ENCODE measurements around the gene TCN1. TPM values are rescaled to one million over a fixed set of nuclear protein-coding genes. Genes with fewer than 3 reads are reported as not detected.

Gene TCN1
- total and polyA plus RNA-seq, 4 donors, result 0.08 to 4.7 (median 0.17) TPM; not detected in 1

- Histone ChIP-seq H3K9ac (ENCODE audit: low read depth in 1 of 2, low read length in 2 of 2) (no peak overlapping the region), H3K9me3 (ENCODE audit: control insufficient read depth in 4 of 4, low read length in 3 of 4) (no peaks in the 10 kb centered on the region), H3K4me3 (ENCODE audit: low read depth in 1 of 3, low read length in 3 of 3) (no peak overlapping the region), H3K4me1 (ENCODE audit: control insufficient read depth in 4 of 4, insufficient read depth in 4 of 4, low read length in 3 of 4) (no peaks in the 10 kb centered on the region), H3K27me3 (ENCODE audit: control insufficient read depth in 4 of 4, insufficient read depth in 4 of 4, low read length in 3 of 4) (peaks cover 0 to 3% (median 0%) of the 10 kb centered on the region in 4 donors), H3K36me3 (ENCODE audit: control insufficient read depth in 4 of 4, insufficient read depth in 3 of 4, low read depth in 1 of 4, low read length in 3 of 4) (no peaks in the 10 kb centered on the region), H3K27ac (ENCODE audit: low read depth in 1 of 2, low read length in 2 of 2) (no peak overlapping the region)
- DNase-seq (ENCODE audit: low spot score), result no peak
- TF ChIP-seq RAD21 (IDR thresholded peaks at IDR 0.05) (no peak), EGR1 (IDR thresholded peaks at IDR 0.05; ENCODE audit: low read depth in 2 of 2) (no peak), SP1 (IDR thresholded peaks at IDR 0.05) (no peak), TAF1 (conservative IDR thresholded peaks at IDR 0.05) (no peak), JUND (IDR thresholded peaks at IDR 0.05) (no peak), YY1 (IDR thresholded peaks at IDR 0.05) (no peak), GABPA (IDR thresholded peaks at IDR 0.05 in 1 of 2, conservative IDR thresholded peaks at IDR 0.05 in 1 of 2) (no peak), RXRA (IDR thresholded peaks at IDR 0.05) (no peak), FOXA2 (IDR thresholded peaks at IDR 0.05) (no peak), CTCF (IDR thresholded peaks at IDR 0.05; ENCODE audit: low read depth, low read length, missing input control) (no peak), REST (IDR thresholded peaks at IDR 0.05) (no peak), NR2F2 (IDR thresholded peaks at IDR 0.05) (no peak), FOXA1 (IDR thresholded peaks at IDR 0.05) (no peak), HNF4G (IDR thresholded peaks at IDR 0.05) (no peak)
- TF ChIP-seq, protein P1, sequence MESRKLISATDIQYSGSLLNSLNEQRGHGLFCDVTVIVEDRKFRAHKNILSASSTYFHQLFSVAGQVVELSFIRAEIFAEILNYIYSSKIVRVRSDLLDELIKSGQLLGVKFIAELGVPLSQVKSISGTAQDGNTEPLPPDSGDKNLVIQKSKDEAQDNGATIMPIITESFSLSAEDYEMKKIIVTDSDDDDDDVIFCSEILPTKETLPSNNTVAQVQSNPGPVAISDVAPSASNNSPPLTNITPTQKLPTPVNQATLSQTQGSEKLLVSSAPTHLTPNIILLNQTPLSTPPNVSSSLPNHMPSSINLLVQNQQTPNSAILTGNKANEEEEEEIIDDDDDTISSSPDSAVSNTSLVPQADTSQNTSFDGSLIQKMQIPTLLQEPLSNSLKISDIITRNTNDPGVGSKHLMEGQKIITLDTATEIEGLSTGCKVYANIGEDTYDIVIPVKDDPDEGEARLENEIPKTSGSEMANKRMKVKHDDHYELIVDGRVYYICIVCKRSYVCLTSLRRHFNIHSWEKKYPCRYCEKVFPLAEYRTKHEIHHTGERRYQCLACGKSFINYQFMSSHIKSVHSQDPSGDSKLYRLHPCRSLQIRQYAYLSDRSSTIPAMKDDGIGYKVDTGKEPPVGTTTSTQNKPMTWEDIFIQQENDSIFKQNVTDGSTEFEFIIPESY (IDR thresholded peaks at IDR 0.05), result no peak
- TF ChIP-seq, protein P2, sequence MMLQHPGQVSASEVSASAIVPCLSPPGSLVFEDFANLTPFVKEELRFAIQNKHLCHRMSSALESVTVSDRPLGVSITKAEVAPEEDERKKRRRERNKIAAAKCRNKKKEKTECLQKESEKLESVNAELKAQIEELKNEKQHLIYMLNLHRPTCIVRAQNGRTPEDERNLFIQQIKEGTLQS (IDR thresholded peaks at IDR 0.05), result no peak
- TF ChIP-seq, protein P3, sequence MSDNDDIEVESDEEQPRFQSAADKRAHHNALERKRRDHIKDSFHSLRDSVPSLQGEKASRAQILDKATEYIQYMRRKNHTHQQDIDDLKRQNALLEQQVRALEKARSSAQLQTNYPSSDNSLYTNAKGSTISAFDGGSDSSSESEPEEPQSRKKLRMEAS (IDR thresholded peaks at IDR 0.05), result no peak
These were observed 11.0 kb upstream of the TCN1 start for GRCh38 chr11:59877325-59877724.
